Neural cell (in vitro differentiated cells): ENCODE results near the gene STRBP.

Experiments
- SMC3 ChIP-seq: fragments of 450-650 bp; conservative IDR thresholded peaks from 2 replicates; pipeline ENCODE4 v1.6.1; 2014; ENCODE audit warnings: antibody characterized with exemption, mild to moderate bottlenecking, moderate library complexity; ENCODE audit not compliant: poor library complexity
- TF ChIP-seq, protein P1 (sequence below): fragments of 450-650 bp; IDR thresholded peaks from 2 replicates; pipeline ENCODE4 v1.5.1; 2014; ENCODE audit warnings: antibody characterized with exemption, mild to moderate bottlenecking, moderate library complexity; ENCODE audit not compliant: poor library complexity, severe bottlenecking
- TF ChIP-seq, protein P2 (sequence below): IDR thresholded peaks from 2 replicates; pipeline ENCODE4 v1.6.1; 2012; ENCODE audit warnings: borderline replicate concordance

DNA sequence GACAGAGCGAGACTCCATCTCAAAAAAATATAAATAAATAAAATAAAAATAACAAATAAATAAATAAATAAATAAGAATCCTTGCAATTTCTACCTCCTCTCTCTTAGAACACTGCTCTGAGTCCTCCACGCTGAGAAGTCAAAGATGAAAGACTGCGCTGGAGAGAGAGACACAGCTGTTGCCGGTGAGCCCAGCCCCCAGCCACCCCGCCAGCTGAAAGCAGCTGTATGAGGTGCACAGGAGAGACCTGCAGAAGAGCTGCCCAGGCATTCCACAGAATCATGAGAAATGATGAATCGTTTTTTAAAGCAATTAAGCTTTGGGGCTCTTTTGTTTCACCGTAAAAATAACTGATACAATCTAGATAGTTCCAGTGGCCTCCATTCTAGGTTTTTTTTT lies 16.3 kb upstream of the STRBP start:
- TF ChIP-seq, protein P1, sequence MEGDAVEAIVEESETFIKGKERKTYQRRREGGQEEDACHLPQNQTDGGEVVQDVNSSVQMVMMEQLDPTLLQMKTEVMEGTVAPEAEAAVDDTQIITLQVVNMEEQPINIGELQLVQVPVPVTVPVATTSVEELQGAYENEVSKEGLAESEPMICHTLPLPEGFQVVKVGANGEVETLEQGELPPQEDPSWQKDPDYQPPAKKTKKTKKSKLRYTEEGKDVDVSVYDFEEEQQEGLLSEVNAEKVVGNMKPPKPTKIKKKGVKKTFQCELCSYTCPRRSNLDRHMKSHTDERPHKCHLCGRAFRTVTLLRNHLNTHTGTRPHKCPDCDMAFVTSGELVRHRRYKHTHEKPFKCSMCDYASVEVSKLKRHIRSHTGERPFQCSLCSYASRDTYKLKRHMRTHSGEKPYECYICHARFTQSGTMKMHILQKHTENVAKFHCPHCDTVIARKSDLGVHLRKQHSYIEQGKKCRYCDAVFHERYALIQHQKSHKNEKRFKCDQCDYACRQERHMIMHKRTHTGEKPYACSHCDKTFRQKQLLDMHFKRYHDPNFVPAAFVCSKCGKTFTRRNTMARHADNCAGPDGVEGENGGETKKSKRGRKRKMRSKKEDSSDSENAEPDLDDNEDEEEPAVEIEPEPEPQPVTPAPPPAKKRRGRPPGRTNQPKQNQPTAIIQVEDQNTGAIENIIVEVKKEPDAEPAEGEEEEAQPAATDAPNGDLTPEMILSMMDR: no peak
- TF ChIP-seq, protein P2, sequence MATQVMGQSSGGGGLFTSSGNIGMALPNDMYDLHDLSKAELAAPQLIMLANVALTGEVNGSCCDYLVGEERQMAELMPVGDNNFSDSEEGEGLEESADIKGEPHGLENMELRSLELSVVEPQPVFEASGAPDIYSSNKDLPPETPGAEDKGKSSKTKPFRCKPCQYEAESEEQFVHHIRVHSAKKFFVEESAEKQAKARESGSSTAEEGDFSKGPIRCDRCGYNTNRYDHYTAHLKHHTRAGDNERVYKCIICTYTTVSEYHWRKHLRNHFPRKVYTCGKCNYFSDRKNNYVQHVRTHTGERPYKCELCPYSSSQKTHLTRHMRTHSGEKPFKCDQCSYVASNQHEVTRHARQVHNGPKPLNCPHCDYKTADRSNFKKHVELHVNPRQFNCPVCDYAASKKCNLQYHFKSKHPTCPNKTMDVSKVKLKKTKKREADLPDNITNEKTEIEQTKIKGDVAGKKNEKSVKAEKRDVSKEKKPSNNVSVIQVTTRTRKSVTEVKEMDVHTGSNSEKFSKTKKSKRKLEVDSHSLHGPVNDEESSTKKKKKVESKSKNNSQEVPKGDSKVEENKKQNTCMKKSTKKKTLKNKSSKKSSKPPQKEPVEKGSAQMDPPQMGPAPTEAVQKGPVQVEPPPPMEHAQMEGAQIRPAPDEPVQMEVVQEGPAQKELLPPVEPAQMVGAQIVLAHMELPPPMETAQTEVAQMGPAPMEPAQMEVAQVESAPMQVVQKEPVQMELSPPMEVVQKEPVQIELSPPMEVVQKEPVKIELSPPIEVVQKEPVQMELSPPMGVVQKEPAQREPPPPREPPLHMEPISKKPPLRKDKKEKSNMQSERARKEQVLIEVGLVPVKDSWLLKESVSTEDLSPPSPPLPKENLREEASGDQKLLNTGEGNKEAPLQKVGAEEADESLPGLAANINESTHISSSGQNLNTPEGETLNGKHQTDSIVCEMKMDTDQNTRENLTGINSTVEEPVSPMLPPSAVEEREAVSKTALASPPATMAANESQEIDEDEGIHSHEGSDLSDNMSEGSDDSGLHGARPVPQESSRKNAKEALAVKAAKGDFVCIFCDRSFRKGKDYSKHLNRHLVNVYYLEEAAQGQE: no peak
- TF ChIP-seq SMC3: no peak
